ENCODE results near the gene ASAP2. TPM values are rescaled to one million over a fixed set of nuclear protein-coding genes. Genes with fewer than 3 reads are reported as not detected.

ASAP2 gene
- total and polyA plus RNA-seq, 2 donors (not counting 1 experiment from before 2014, with no cell fraction given): 0.04 TPM; not detected in 1

- H3K9me3 ChIP-seq (ENCODE audit: control extremely low read depth in 1 of 3, control insufficient read depth in 2 of 3, insufficient read depth in 1 of 3, low read length in 2 of 3): no peaks in the 10 kb centered on the region
- intact Hi-C loops (cut with micrococcal nuclease): no loop called here
- 67% methylated on average over 1 of the region's 2 CpGs for WGBS (ENCODE audit: insufficient coverage)
- no peak overlapping the region for H3K4me2 ChIP-seq (replicated peaks; ENCODE audit: low read depth, low read length, poor library complexity, severe bottlenecking)
- POLR2A ChIA-PET: no interaction called here
- H3K4me1 ChIP-seq (ENCODE audit: control insufficient read depth in 2 of 2, insufficient read depth in 2 of 2, low read length in 2 of 2): peaks cover 9 to 13% of the 10 kb centered on the region in 2 donors
- no peaks in the 10 kb centered on the region for H3K79me2 ChIP-seq (ENCODE audit: control insufficient read depth, insufficient read depth, low read length)
- peaks cover 40% of the 10 kb centered on the region for H3K27me3 Mint-ChIP-seq
- no peak overlapping the region for H3K9ac ChIP-seq (ENCODE audit: low read length)
- H3K27ac ChIP-seq (ENCODE audit: low read length in 2 of 2): no peak overlapping the region
- no peak overlapping the region for H2AFZ ChIP-seq (ENCODE audit: insufficient read depth, low read depth, low read length, poor library complexity, severe bottlenecking)
- ATAC-seq (ENCODE audit: low read depth) (no peak), DNase-seq (no peak)
- H4K20me1 ChIP-seq (ENCODE audit: control insufficient read depth, insufficient read depth, low read length, poor library complexity, severe bottlenecking): no peaks in the 10 kb centered on the region
- peaks cover 0 to 19% (median 4%) of the 10 kb centered on the region in 4 experiments for H3K27me3 ChIP-seq (replicated peaks in 1 of 4; ENCODE audit: control extremely low read depth in 1 of 4, control insufficient read depth in 3 of 4, insufficient read depth in 4 of 4, low read length in 3 of 4)
- H3K36me3 ChIP-seq (replicated peaks in 1 of 2; ENCODE audit: control extremely low read depth in 1 of 2, control insufficient read depth in 1 of 2, extremely low read depth in 1 of 2, insufficient read depth in 2 of 2, low read length in 1 of 2): no peaks in the 10 kb centered on the region
- H3K9me3 Mint-ChIP-seq (ENCODE audit: insufficient read depth): no peaks in the 10 kb centered on the region
- H3K4me1 Mint-ChIP-seq: peaks cover 9% of the 10 kb centered on the region
- no peak overlapping the region for H3K27ac Mint-ChIP-seq
- CTCF ChIA-PET: no interaction called here
- TF ChIP-seq CTCF (IDR thresholded peaks at IDR 0.05) (no peak), EZH2 (IDR thresholded peaks at IDR 0.05; ENCODE audit: borderline replicate concordance, insufficient read depth, low read depth, low read length, poor library complexity, severe bottlenecking) (no peak)
- no peak overlapping the region for H3K4me3 ChIP-seq (ENCODE audit: control extremely low read depth in 1 of 5, extremely low read depth in 1 of 5, insufficient read depth in 1 of 5, low read depth in 2 of 5, low read length in 4 of 5)
- no peak overlapping the region for H3K4me3 Mint-ChIP-seq
Observed at GRCh38 chr2:9210030-9210429, 3.4 kb downstream of the ASAP2 start.

- H3K9me3 Mint-ChIP-seq (ENCODE audit: insufficient read depth): no peaks in the 10 kb centered on the region
- intact Hi-C loops (cut with micrococcal nuclease): no loop called here
- CTCF ChIA-PET: no interaction called here
- no peaks in the 10 kb centered on the region for H3K79me2 ChIP-seq (ENCODE audit: control insufficient read depth, insufficient read depth, low read length)
- POLR2A ChIA-PET: no interaction called here
- no peak overlapping the region for H3K9ac ChIP-seq (ENCODE audit: low read length)
- no peaks in the 10 kb centered on the region for H4K20me1 ChIP-seq (ENCODE audit: control insufficient read depth, insufficient read depth, low read length, poor library complexity, severe bottlenecking)
- peaks cover 5% of the 10 kb centered on the region for H3K4me1 Mint-ChIP-seq
- no peak overlapping the region for H3K4me3 Mint-ChIP-seq
- no peak for DNase-seq
- WGBS (ENCODE audit: insufficient coverage): 60% methylated on average over 1 of the region's 4 CpGs
- H3K9me3 ChIP-seq (ENCODE audit: control extremely low read depth in 1 of 3, control insufficient read depth in 2 of 3, insufficient read depth in 1 of 3, low read length in 2 of 3): no peaks in the 10 kb centered on the region
- H3K27me3 ChIP-seq (replicated peaks in 1 of 4; ENCODE audit: control extremely low read depth in 1 of 4, control insufficient read depth in 3 of 4, insufficient read depth in 4 of 4, low read length in 3 of 4): peaks cover 0 to 11% (median 0%) of the 10 kb centered on the region in 4 experiments
- H3K27ac Mint-ChIP-seq: no peak overlapping the region
- peaks cover 35% of the 10 kb centered on the region for H3K27me3 Mint-ChIP-seq
- TF ChIP-seq CTCF (IDR thresholded peaks at IDR 0.05) (no peak), EZH2 (IDR thresholded peaks at IDR 0.05; ENCODE audit: borderline replicate concordance, insufficient read depth, low read depth, low read length, poor library complexity, severe bottlenecking) (no peak)
- ATAC-seq (ENCODE audit: low read depth): no peak
- peaks cover 3 to 11% of the 10 kb centered on the region in 2 donors for H3K4me1 ChIP-seq (ENCODE audit: control insufficient read depth in 2 of 2, insufficient read depth in 2 of 2, low read length in 2 of 2)
- no peak overlapping the region for H3K4me2 ChIP-seq (replicated peaks; ENCODE audit: low read depth, low read length, poor library complexity, severe bottlenecking)
- no peak overlapping the region for H3K27ac ChIP-seq (ENCODE audit: low read length in 2 of 2)
- no peak overlapping the region for H2AFZ ChIP-seq (ENCODE audit: insufficient read depth, low read depth, low read length, poor library complexity, severe bottlenecking)
- H3K4me3 ChIP-seq (ENCODE audit: control extremely low read depth in 1 of 5, extremely low read depth in 1 of 5, insufficient read depth in 1 of 5, low read depth in 2 of 5, low read length in 4 of 5): no peak overlapping the region
- no peaks in the 10 kb centered on the region for H3K36me3 ChIP-seq (replicated peaks in 1 of 2; ENCODE audit: control extremely low read depth in 1 of 2, control insufficient read depth in 1 of 2, extremely low read depth in 1 of 2, insufficient read depth in 2 of 2, low read length in 1 of 2)
Observed at GRCh38 chr2:9211496-9211895, 4.9 kb downstream of the ASAP2 start.
